WERI-Rb-1 (cell line): ENCODE measurements around the gene ROCK2.

Experiments
- DNase-seq: peaks from one replicate; pipeline ENCODE4 v3.0.0-alpha.2; 2020
- H3K27ac ChIP-seq: fragments of 250-450 bp; sonication (Bioruptor Pico); 2 replicates; pipeline ENCODE4 v1.5.1; 2020; ENCODE audit warnings: mild to moderate bottlenecking, moderate library complexity
- H3K27me3 ChIP-seq: fragments of 250-450 bp; sonication (Bioruptor Pico); 2 replicates; pipeline ENCODE4 v1.5.1; 2021; ENCODE audit warnings: mild to moderate bottlenecking, low read depth, moderate library complexity; ENCODE audit not compliant: insufficient read depth, severe bottlenecking
- H3K36me3 ChIP-seq: fragments of 250-450 bp; sonication (Bioruptor Pico); 2 replicates; pipeline ENCODE4 v1.5.1; 2020; ENCODE audit warnings: mild to moderate bottlenecking, moderate library complexity
- H3K4me3 ChIP-seq: 2 replicates; pipeline ENCODE4 v1.5.1; 2011; ENCODE audit warnings: low read depth, mild to moderate bottlenecking, control low read depth, low read length
- H3K9me3 ChIP-seq: fragments of 250-450 bp; sonication (Bioruptor Pico); 2 replicates; pipeline ENCODE4 v1.5.1; 2021; ENCODE audit warnings: mild to moderate bottlenecking, moderate library complexity; ENCODE audit not compliant: severe bottlenecking
- CTCF ChIP-seq: IDR thresholded peaks from 2 replicates; pipeline ENCODE4 v1.5.1; 2011; ENCODE audit warnings: low read depth, mild to moderate bottlenecking, control low read depth, inconsistent platforms, low read length

Gene ROCK2

GRCh38 chr2:11310212-11310611, 34.2 kb downstream of the ROCK2 start:
- no peak for DNase-seq
- Histone ChIP-seq H3K27me3 (no peaks in the 10 kb centered on the region), H3K9me3 (no peaks in the 10 kb centered on the region), H3K36me3 (no peaks in the 10 kb centered on the region), H3K4me3 (no peak overlapping the region), H3K27ac (no peak overlapping the region)
- TF ChIP-seq CTCF, result no peak

- no peak for DNase-seq
- Histone ChIP-seq H3K27me3 (no peaks in the 10 kb centered on the region), H3K27ac (no peak overlapping the region), H3K36me3 (no peaks in the 10 kb centered on the region), H3K9me3 (no peaks in the 10 kb centered on the region), H3K4me3 (no peak overlapping the region)
- TF ChIP-seq CTCF, result no peak
Observed at GRCh38 chr2:11309706-11310105, 34.7 kb downstream of the ROCK2 start.

- no peak overlapping the region for H3K27ac ChIP-seq
- no peaks in the 10 kb centered on the region for H3K36me3 ChIP-seq
- H3K9me3 ChIP-seq, result no peaks in the 10 kb centered on the region
- no peaks in the 10 kb centered on the region for H3K27me3 ChIP-seq
- no peak for TF ChIP-seq CTCF
- no peak overlapping the region for H3K4me3 ChIP-seq
- no peak for DNase-seq
Observed at GRCh38 chr2:11307764-11308415, 36.5 kb downstream of the ROCK2 start.

GRCh38 chr2:11305958-11306357, 38.5 kb downstream of the ROCK2 start:
- Histone ChIP-seq H3K36me3 (no peaks in the 10 kb centered on the region), H3K4me3 (no peak overlapping the region), H3K9me3 (no peaks in the 10 kb centered on the region), H3K27ac (no peak overlapping the region), H3K27me3 (no peaks in the 10 kb centered on the region)
- TF ChIP-seq CTCF, result no peak
- DNase-seq, result no peak

- Histone ChIP-seq H3K4me3 (no peak overlapping the region), H3K36me3 (no peaks in the 10 kb centered on the region), H3K9me3 (no peaks in the 10 kb centered on the region), H3K27ac (no peak overlapping the region), H3K27me3 (no peaks in the 10 kb centered on the region)
- TF ChIP-seq CTCF, result no peak
- no peak for DNase-seq
Observed at GRCh38 chr2:11305338-11305737, 39.1 kb downstream of the ROCK2 start.

- Histone ChIP-seq H3K36me3 (no peaks in the 10 kb centered on the region), H3K4me3 (no peak overlapping the region), H3K27ac (no peak overlapping the region), H3K9me3 (no peaks in the 10 kb centered on the region), H3K27me3 (no peaks in the 10 kb centered on the region)
- no peak for TF ChIP-seq CTCF
- DNase-seq, result no peak
Observed at GRCh38 chr2:11304476-11304875, 40.0 kb downstream of the ROCK2 start.
